PC-9 (cell line): ENCODE results near the gene LHX4. TPM values are rescaled to one million over a fixed set of nuclear protein-coding genes. Genes with fewer than 3 reads are reported as not detected.

Experiments used
- BruUV-seq: library from RNA; stranded (reverse); fragments of 400-500 nt; replicated peaks from 2 replicates; lab custom pipeline; 2021; lab: Mats Ljungman, UMichigan
- CTCF ChIA-PET: fragments of 300-600 bp; sonication (Branson Sonifier 250); formaldehyde crosslinking; loops from one replicate; lab custom pipeline; 2022; ENCODE audit warnings: antibody characterized with exemption; lab: Charles Lee
- POLR2A ChIA-PET: fragments of 300-600 bp; sonication (Branson Sonifier 250); formaldehyde crosslinking; loops from one replicate; lab custom pipeline; 2022; ENCODE audit warnings: antibody characterized with exemption; ENCODE audit not compliant: unreplicated experiment; lab: Charles Lee
- DNase-seq, 2 experiments: peaks; one replicate each; pipeline versions ENCODE4 v3.0.0 to v3.0.0-alpha.2; 2015 to 2022; ENCODE audit warnings: mixed read lengths in 1 of 2
- H2AFZ ChIP-seq: fragments of 200-600 bp; sonication (generic); 2 replicates; pipeline ENCODE4 v1.8.1; 2017; ENCODE audit warnings: antibody characterized with exemption
- H3F3A ChIP-seq: fragments of 200-600 bp; sonication (generic); 2 replicates; pipeline ENCODE4 v1.8.1; 2017; ENCODE audit warnings: antibody characterized with exemption, mild to moderate bottlenecking, low read depth; ENCODE audit not compliant: insufficient read depth
- H3K27ac ChIP-seq: fragments of 200-600 bp; sonication (generic); 2 replicates; pipeline ENCODE4 v1.6.1; 2016; ENCODE audit warnings: mixed run types
- H3K27me3 ChIP-seq: fragments of 200-600 bp; sonication (generic); 2 replicates; pipeline ENCODE4 v1.6.1; 2016; ENCODE audit warnings: low read depth, mixed run types; ENCODE audit not compliant: insufficient read depth
- H3K36me3 ChIP-seq: fragments of 200-600 bp; sonication (generic); 2 replicates; pipeline ENCODE4 v1.6.1; 2016; ENCODE audit warnings: low read depth, mixed run types
- H3K4me1 ChIP-seq: fragments of 200-600 bp; sonication (generic); replicated peaks from 2 replicates; pipeline ENCODE4 v1.6.1; 2016; ENCODE audit warnings: mixed run types; ENCODE audit not compliant: insufficient read depth
- H3K4me2 ChIP-seq: fragments of 200-600 bp; sonication (generic); 2 replicates; pipeline ENCODE4 v1.6.1; 2017; ENCODE audit warnings: mixed run types
- H3K4me3 ChIP-seq: fragments of 200-600 bp; sonication (generic); 2 replicates; pipeline ENCODE4 v1.6.1; 2016; ENCODE audit warnings: mixed run types
- H3K79me2 ChIP-seq: fragments of 200-600 bp; sonication (generic); 2 replicates; pipeline ENCODE4 v1.6.1; 2017; ENCODE audit warnings: low read depth, mixed run types
- H3K9me2 ChIP-seq: fragments of 200-600 bp; sonication (generic); 2 replicates; pipeline ENCODE4 v1.8.1; 2017; ENCODE audit warnings: mild to moderate bottlenecking; ENCODE audit not compliant: insufficient read depth
- H3K9me3 ChIP-seq: fragments of 200-600 bp; sonication (generic); 2 replicates; pipeline ENCODE4 v1.8.1; 2016; ENCODE audit warnings: low read depth; ENCODE audit not compliant: insufficient read depth
- H4K20me1 ChIP-seq: fragments of 200-600 bp; sonication (generic); 2 replicates; pipeline ENCODE4 v1.8.1; 2017; ENCODE audit not compliant: insufficient read depth
- EZH2 ChIP-seq: fragments of 200-600 bp; sonication (generic); IDR thresholded peaks from 2 replicates; pipeline ENCODE4 v1.8.0; 2017; ENCODE audit warnings: antibody characterized with exemption, low read depth
- intact Hi-C: fragments of 100-400 bp; cut with micrococcal nuclease; formaldehyde crosslinking; loops from one replicate; pipeline ENCODE4 v1.10.0; 2022; ENCODE audit not compliant: unreplicated experiment
- total RNA-seq: library from RNA; stranded (reverse); gene quantifications from 2 replicates; pipeline ENCODE4 v1.2.3, GENCODE V29; 2021
- TF ChIP-seq, protein P1 (sequence below): fragments of 200-600 bp; sonication (generic); conservative IDR thresholded peaks from 2 replicates; pipeline ENCODE4 v1.6.1; 2017; ENCODE audit warnings: mixed run types, antibody characterized with exemption, mild to moderate bottlenecking, moderate library complexity

Gene LHX4
- total RNA-seq, 1 experiment from 2014 or later = 0.28 TPM

DNA sequence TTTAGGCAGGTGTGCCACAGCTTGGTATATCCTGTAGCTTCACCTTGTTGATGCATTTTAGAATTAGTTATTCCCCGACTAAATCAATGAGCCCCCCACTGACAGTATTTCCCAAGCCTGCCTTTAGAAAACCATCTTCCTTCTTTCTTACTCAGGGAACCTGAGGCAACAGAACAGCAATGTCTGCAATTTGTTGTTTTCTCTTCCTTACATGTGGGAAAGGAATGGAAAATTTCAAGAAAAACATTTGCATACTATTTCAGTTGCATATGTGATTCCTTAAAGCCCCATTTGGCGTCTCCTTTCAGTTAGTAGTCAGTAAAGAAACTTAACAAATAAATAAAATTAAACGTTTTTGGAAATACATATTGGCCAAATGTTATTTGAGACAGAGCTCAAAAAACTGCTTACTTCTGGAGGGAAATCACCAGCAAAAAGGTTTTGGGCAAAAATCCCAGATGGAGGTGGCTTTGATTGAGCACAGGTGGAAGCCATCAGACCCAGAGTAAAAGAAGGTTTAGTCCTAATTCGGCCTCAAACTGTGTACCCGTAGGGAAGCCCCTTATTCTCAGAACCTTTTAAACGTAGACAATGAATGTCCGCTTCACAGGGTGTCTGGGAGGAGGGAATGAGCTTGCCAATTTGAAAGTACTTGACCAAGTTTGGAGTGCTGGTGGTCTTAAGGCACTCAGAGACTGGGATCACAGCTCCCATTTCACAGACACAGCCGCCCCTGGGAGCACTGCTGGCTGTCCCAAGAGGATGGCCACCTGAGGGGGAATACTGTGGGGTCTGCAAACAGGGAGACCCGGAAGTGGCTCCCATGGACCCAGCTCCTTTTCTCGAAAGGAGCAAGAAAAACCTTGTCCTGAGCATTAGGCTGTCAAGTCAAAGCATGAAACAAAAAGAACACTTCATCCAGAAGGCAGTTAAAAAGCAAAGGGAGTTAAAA lies 9.4 kb downstream of the LHX4 start:
- ChIA-PET CTCF (no interaction called here), POLR2A (no interaction called here)
- no peaks in the 10 kb centered on the region for H3K27me3 ChIP-seq
- no peak overlapping the region for H3K4me2 ChIP-seq
- no peaks in the 10 kb centered on the region for H4K20me1 ChIP-seq
- no peak overlapping the region for H3K27ac ChIP-seq
- TF ChIP-seq, protein P1, sequence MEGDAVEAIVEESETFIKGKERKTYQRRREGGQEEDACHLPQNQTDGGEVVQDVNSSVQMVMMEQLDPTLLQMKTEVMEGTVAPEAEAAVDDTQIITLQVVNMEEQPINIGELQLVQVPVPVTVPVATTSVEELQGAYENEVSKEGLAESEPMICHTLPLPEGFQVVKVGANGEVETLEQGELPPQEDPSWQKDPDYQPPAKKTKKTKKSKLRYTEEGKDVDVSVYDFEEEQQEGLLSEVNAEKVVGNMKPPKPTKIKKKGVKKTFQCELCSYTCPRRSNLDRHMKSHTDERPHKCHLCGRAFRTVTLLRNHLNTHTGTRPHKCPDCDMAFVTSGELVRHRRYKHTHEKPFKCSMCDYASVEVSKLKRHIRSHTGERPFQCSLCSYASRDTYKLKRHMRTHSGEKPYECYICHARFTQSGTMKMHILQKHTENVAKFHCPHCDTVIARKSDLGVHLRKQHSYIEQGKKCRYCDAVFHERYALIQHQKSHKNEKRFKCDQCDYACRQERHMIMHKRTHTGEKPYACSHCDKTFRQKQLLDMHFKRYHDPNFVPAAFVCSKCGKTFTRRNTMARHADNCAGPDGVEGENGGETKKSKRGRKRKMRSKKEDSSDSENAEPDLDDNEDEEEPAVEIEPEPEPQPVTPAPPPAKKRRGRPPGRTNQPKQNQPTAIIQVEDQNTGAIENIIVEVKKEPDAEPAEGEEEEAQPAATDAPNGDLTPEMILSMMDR = no peak
- TF ChIP-seq EZH2 = no peak
- no peak overlapping the region for H3K4me3 ChIP-seq
- no peaks in the 10 kb centered on the region for H3K9me2 ChIP-seq
- intact Hi-C loops = no loop called here
- H2AFZ ChIP-seq = no peak overlapping the region
- no peaks in the 10 kb centered on the region for H3K79me2 ChIP-seq
- H3K9me3 ChIP-seq = no peaks in the 10 kb centered on the region
- H3F3A ChIP-seq = no peaks in the 10 kb centered on the region
- no peaks in the 10 kb centered on the region for H3K4me1 ChIP-seq
- no peaks in the 10 kb centered on the region for H3K36me3 ChIP-seq
- BruUV-seq = no TSS peak
- no peak for DNase-seq

- Histone ChIP-seq H3K27ac (no peak overlapping the region), H3K27me3 (no peaks in the 10 kb centered on the region), H3K36me3 (no peaks in the 10 kb centered on the region), H3F3A (peaks cover 6% of the 10 kb centered on the region; the same call in 1 of the 2 replicates), H4K20me1 (no peaks in the 10 kb centered on the region), H3K4me1 (peaks cover 7% of the 10 kb centered on the region), H3K4me2 (no peak overlapping the region), H2AFZ (no peak overlapping the region), H3K79me2 (no peaks in the 10 kb centered on the region), H3K4me3 (no peak overlapping the region), H3K9me3 (no peaks in the 10 kb centered on the region), H3K9me2 (no peaks in the 10 kb centered on the region)
- TF ChIP-seq EZH2 = no peak
- TF ChIP-seq, protein P1 = no peak
- ChIA-PET CTCF (no interaction called here), POLR2A (no interaction called here)
- no TSS peak for BruUV-seq
- intact Hi-C loops = no loop called here
- DNase-seq = no peak
Measured at GRCh38 chr1:180241716-180242544, 11.9 kb downstream of the LHX4 start.

- H3F3A ChIP-seq = peaks cover 16% of the 10 kb centered on the region
- H3K4me3 ChIP-seq = no peak overlapping the region
- H3K4me1 ChIP-seq = peaks cover 17% of the 10 kb centered on the region
- DNase-seq = no peak
- no peak overlapping the region for H3K27ac ChIP-seq
- H4K20me1 ChIP-seq = no peaks in the 10 kb centered on the region
- H3K27me3 ChIP-seq = no peaks in the 10 kb centered on the region
- H3K9me3 ChIP-seq = no peaks in the 10 kb centered on the region
- BruUV-seq = no TSS peak
- TF ChIP-seq, protein P1 = no peak
- no peak for TF ChIP-seq EZH2
- no peak overlapping the region for H3K4me2 ChIP-seq
- no peaks in the 10 kb centered on the region for H3K36me3 ChIP-seq
- CTCF ChIA-PET = no interaction called here
- H3K9me2 ChIP-seq = no peaks in the 10 kb centered on the region
- intact Hi-C loops = no loop called here
- no peaks in the 10 kb centered on the region for H3K79me2 ChIP-seq
- POLR2A ChIA-PET = no interaction called here
- no peak overlapping the region for H2AFZ ChIP-seq
Measured at GRCh38 chr1:180243517-180244221, 13.6 kb downstream of the LHX4 start.
